HCEC 1CT (cell line): ENCODE measurements around the gene MMP3.

ENCODE experiments used
- DNase-seq: peaks from one replicate; pipeline ENCODE4 v3.0.0-alpha.2; 2017

MMP3 gene

DNA sequence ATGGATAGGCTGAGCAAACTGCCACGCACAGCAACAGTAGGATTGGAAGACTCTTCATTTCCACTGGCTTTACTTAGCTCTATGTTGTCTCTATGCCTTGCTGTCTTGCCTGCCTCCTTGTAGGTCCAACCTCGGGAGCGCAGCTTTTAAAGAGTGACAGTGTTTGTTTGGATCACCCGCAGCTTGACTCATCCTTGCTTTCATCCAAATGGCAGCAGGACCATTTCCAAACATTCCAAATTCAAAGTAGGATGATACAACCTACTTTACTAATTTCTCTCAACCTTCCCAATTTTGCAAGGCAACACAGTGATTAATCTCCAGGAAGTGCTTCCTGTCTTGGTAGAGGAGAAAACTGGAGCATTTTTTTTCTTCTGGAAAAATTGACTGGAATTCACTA, at the start of gene MMP3:
Gene MMP3 (minus strand): TSS at position 121 of the 400 bp plus-strand sequence. CDS start 63 bp downstream, at position 58.
- DNase-seq, result peak; percentile 75

DNA sequence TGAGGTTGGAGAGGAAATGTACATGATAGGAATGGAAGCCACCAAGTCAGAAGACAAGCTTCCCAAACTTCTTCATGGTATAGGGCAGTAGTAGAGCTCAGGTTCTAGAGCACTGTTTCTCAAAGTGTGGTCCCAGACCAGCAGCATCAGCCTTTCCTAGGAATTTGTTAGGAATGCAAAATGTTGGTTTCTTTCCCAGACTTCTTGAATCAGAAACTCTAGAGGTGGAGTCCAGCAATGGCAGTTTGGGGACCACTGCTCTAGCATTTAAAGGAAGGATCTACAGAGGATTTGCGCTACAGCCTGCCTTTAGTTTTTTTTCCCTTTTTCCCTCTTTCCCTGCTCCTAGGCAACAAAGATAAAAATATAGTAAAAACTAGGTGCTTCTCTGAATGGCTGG, 48.3 kb upstream of the MMP3 start:
- no peak for DNase-seq

DNA sequence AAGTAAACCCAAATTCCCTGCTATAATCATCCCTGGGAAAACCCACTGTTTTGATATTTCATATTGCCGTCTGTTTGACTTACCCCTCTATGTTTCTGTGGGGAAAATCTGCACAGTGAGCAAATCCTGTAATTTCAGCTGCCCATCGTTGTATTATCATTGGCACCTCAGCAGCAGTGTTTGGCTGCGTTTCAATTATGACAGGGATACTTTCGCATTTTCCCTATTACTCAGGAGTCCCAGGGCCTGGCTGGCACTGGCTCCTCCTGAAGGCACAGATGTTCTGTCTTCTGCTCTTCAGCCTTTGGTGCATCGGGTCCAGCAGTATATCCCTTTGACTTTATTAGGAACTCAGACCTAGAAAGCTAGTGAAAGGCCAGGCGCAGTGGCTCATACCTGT, 43.6 kb upstream of the MMP3 start:
- no peak for DNase-seq

DNA sequence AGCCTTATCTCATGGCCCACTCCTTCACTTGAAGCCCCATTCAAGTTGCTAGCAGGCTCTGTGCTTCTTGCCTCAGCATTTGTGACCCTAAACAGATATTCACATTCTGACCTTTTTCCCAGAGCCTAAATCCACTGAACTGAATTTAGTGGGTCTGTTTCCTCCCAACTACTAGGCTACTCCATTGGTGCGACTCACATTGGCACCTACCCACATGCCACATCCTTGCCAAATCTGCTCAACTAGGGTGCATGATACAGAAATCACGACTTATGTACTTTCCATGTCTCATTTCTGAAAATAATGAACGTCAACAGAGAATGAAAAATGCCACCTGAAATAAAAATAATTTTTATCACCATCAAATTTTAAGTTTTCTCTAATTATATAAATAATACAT, 39.7 kb upstream of the MMP3 start:
- DNase-seq, result no peak

DNA sequence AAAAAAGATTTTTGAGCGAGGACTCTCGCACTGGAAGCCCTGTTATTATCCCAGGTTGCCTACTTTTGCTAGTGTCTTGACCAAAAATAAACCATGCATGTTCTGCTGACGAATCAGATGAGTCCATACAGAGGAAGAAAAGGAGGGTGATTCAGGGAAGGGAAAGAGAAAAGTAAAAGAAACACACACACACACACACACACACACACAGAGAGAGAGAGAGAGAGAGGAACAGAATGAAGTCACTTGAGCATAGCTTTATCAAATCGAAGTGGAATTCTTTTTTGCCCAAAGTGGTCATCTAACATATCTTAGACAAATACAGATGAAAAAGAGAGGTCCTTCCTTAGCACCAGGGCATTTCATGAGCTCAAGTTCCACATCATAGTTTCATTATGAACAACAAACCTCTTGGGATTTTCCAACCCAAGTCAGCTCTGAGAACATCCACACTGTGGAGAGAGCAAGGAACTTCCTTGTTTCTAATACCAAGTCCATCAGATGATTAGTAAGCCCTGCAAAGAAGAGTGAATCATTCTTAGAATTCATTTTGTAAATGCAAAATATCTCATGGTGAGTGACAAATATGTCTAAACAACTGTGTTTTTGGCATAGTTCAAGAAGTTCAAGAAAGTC, 39.1 kb upstream of the MMP3 start:
- DNase-seq, result peak; percentile 25

DNA sequence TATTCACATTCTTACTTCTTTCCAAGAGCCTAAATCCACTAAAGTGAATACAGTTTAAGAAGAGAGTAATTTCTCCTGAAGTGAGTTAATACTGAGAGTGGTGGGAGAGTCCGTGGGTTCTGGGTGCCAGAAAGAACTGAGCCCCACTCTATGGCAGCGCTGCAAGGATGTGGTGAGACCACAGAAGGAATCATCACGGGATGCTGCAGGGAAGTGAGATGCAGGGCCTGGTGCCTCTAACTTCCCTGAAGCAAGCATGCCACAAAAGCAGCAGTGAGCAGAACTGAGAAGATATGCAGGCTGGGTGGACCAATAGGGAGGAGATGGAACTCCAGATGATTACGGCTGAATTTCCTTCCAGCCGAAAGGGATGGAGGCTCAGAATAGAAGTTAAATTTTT, 36.4 kb upstream of the MMP3 start:
- DNase-seq, result no peak

DNA sequence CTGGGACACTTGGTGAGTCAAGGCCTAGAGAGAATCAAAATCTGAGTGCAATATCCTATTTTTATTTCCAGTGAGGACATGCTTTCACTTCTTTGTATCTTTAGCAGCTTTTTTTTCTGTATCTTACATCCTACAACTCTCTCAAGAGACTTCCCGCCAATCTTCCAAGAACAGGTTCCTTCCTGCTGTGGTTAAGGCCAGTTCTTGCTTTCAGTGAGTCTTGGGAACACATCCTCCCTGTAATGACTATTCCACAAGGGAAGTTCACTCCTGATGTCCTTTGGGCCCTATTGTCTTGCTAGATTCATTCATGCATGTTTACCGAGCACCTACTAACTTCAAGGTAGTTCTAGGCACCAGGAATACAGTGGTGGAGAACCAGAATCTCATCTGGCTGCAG, 35.2 kb upstream of the MMP3 start:
- DNase-seq, result no peak

DNA sequence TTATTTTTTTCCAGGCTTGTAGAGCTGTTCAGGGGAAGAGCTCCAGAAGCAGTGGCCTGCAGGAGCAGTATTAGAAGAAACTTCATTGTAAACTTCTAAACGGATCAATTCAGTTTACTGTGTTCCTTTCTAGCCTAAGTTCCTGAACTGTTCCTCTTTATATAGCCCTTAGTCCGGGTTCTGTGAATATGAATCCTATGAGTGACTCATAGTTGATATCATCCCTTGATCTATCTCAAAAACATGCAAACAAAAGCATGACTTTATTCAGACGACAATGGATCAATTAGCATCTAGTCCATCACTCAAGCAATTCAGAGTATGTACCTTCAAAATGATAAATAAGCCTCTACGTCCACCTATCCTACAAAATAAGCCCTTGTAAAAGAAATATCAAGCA, 31.4 kb upstream of the MMP3 start, which contains the start of gene MMP12:
Gene MMP12 (minus strand): TSS at position 131 of the 400 bp plus-strand sequence. CDS start 45 bp downstream, at position 86.
- DNase-seq, result peak; percentile 34

DNA sequence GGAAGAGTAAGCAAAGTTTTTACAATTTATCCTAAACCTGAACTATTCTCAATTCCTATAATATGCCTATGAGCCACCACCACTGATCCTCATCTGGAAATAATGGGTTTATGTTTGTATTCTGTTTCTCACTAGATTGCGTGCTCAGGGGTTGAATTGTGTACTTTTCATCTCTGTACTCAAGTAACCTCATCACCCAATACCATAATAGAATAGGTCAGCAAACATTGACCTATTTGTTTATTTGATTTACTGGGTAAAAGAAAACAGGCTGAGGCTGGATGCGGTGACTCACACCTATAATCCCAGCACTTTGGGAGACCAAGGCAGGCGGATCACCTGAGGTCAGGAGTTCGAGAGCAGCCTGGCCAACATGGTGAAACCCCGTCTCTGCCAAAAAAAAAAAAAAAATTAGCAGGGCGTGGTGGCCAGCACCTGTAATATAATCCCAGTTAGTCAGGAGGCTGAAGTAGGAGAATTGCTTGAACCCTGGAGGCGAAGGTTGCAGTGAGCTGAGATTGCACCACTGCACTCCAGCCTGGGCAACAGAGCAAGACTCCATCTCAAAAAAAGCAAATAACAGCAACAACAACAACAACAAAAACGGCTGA, 26.1 kb upstream of the MMP3 start:
- peak; percentile 33 for DNase-seq

DNA sequence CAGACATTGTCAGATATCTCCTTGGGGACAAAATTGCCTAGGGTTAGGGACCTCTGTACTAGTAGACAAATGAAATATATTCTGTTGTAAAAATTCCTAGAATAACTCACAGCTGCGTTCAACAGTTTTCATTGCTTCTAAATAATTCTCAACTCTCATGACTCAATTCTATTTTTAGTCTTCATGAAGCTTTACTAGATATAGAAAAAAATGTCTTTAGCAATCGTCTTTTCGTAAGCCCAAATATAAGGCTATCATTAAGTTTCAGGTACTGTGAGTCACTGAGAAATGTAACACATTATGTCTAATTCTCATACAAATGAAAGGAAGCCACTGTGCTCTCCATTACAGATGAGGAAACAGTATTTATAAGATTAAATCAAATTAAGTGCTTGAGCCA, 24.9 kb upstream of the MMP3 start:
- peak; percentile 74 for DNase-seq

DNA sequence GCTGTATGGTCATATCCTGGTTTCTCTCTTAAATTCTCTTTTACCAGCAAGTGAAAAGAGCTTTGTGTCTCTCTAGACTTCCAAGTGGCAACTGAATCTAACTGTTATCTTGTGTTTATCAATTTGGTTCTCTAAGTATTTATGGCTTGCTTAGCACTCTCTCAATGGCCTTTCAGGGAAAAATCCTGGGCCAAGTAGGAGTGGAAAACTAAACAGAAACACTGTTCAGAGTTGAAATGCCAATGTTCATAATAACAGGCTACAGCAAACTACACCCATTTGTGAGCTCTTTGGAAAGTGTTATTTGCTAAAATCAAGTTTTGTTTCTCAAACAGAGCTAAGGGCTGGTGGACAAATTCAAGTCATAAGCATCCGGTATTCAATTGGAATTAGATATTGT, 21.3 kb upstream of the MMP3 start:
- DNase-seq, result no peak

DNA sequence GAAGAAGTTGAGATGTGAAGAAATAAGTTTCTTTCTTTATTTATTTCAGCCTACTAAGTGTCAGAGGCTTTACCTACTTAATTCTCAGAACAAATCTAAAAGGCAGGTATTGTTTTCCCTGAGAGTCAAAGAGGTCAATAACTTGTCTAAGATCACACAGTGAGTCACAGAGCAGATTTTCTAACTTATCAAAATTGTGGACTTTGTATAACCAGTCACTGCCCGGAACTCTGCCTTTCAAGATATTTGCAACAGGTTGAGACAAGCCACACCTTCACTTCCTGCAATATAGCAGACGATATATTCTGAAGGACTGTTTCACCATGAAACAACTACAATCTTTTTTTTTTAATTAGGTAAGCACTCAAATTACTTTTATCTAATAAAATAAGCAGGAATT, 10.5 kb upstream of the MMP3 start:
- DNase-seq, result no peak

DNA sequence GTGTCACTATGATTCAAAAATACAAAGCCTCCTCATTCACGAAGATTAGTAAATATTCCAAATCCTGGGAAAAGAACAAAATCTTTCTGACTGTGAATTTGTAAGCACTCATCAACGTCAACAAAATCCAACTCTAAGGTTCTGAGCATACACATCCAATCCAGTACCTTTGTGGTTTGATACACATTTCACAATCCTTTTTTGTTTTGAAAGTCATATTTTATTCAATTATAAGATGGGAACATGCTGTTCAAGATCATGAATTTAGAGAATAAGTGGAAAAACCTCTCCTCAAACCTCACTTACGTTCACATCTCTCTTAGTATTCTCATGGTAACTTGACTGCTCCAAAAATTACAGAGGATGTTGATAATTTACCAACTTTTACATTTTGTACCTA, 9.6 kb upstream of the MMP3 start:
- no peak for DNase-seq

DNA sequence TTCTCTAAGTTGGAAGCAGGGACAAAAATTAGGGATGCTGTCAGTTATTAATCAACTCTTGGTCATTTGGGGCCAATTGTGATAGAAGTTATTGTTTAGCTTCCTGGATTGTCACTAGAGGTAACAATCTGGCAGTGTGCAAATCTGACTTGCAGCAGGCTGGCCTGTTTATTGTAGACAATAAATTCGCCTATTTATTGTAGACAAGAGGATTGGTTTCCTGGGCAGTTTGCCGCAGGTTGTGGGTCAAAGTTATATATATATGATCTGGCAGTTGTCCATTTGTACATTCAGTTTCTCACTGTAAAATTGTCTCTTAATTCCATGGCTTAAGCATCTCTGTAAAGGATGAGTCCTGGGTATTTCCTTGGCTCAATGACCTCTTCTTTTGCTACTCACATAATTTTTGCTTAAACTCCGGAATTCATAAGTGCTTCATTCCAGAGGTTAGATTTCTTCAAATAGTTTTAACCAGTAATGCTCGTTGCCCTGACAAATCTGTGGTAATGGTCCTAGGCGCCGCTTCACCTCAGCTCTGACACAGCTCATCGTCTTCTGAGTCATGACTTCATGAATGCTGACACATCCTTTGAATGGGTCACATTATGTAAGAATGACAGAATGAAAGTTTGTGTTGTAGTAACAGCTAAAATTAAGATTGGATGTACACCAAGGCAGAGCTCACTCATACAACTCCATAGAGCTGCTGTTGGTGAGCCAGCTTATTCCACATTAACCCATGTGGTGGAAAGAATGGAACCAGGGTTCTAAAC, 7.8 kb upstream of the MMP3 start:
- peak; percentile 85 for DNase-seq

DNA sequence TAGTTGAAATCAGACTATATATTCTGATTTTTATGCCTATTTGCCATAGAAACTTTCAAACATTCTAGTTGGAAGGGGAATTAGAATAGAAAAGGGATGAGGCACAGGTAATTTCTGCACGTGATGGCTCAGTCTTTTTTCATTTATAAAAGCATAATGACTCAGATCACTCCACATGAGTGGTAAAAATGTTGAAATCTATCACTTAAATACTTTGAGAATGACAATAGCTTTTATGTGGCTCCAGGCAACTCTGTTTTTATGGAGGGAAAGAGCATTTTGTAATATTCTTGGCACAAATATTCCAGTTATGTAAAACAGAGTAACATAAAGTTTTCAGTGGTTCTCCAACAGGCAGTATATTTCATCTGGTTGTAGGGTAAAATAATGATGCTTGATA, 5.9 kb upstream of the MMP3 start:
- peak; percentile 76 for DNase-seq

DNA sequence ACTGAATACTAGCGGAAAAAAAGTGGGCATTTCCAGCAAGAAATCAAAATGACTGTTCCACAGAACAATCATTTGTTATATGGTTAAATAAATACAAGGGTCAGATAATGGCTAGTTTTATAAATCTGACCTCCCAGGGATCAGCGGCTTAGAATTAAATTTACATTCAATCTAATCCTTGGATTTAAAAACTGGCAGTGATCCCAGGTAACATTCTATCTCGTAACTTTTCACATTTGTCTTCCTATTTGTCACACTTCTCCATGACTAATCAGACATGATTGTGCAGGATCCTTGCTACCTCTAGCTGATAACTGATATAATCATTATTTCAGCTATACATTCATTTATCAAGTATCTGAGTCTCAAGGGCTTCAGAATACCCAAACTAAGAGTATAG, 2.9 kb upstream of the MMP3 start:
- DNase-seq, result peak; percentile 68

DNA sequence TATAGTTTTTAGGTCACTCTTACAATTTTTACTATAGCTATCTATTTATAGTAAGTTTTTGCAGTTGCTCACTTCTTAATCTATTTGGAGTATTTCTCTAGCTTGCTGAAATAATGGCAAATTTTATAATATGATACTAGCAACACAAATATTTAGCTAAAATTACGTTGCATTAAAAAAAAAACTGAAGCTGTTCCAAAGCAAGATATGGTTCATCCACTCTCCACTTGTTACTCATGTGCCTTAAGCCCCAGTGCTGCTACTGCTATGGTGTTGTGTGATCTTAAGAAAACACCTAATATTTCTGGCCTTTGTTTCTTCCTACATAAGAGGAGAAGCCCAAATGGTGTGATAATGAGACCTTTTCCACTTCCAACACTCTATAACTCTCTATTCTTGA, 479 bp downstream of the MMP3 start:
- no peak for DNase-seq

DNA sequence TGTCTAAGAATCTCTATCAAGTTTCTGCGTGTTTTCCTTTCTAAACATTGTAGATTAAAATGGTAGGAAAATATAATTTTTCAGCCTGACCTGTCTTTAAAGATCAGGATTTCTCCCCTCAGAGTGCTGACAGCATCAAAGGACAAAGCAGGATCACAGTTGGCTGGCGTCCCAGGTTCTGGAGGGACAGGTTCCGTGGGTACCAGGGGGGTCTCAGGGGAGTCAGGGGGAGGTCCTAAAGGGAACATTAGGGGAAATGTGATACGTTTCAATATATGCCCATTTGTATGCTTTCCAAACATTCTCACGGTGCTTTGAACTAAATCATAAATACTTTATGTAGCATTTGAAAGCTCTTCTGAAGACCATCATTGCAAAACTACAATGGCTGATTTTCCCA, 3.4 kb downstream of the MMP3 start:
- no peak for DNase-seq

DNA sequence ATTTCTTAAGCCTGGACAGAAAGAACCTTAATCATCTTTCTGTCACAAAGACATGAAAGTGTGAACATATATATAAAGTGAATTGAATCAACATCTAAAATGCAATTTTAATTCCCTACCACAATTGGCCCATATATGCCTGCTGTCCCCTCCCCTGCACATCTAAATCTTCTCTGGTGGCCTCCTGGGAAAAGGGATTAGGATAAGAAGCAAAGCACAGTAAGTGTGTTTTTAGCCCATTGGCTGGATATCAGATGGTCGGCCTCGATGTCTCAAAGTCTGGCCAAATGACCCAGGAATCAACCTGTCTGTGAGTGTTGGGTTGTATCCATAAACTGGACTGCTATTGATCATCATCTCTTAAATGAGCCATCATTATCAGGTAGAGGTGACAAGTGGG, 5.8 kb downstream of the MMP3 start:
- no peak for DNase-seq

DNA sequence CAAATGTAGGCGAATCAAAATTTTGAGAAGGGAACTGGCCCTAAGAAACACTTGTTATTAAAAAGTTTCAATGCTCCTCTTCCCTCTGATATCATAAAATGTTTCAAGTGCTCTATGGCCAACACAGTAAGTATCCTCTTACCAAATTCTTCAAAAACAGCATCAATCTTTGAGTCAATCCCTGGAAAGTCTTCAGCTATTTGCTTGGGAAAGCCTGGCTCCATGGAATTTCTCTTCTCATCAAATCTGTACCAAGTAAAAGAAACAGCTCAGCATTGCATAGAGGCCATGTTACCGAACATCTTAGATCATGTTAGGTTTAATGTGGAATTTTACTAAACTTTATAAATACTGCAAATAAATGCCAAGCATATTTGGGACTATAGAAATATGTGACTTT, 6.3 kb downstream of the MMP3 start:
- no peak for DNase-seq

DNA sequence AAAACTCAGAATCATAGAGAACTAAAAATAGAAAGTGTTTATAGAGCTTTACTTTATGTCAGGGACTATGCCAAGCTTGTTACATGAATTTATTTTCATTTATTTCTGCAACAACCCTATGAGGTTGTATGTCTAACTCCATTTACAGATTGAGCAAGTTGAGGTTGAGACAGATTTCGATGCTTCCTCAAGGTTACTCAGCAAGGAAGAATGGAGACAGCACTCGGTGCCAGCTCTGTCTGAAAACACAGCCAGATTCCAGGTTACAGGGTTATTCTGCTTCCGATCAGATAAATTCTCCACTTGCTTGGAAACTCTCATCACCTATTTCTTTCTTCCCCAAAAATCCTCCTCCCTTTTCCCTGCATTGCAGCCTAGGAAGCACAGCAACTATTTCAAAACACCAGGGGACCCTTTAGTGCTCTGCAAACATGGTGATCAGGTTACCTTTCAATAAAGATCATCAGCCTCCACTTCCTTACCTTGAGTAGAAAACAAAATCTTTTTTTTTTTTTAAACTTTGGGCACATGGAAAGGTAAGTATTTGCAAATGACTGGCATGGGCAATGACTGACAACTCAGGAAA, 7.0 kb downstream of the MMP3 start:
- peak; percentile 70 for DNase-seq

DNA sequence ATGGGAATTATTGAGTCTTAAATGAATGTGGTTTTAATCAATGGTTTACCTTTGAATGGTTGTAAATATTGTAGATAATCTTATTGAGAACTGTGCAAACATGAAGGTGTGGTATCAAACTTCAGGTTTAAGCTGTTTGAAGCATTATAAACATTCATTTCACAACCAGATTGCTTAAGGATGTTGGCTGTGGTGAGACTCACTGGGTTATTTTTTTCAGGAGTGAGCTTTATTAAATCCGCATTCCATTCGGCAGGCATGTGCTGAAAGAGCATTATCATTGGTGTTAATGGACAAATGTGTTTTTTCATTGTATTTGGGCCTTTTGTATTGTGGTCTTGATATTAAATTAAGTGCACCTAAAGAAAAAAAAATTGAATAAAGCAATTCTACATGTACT, 9.7 kb downstream of the MMP3 start:
- no peak for DNase-seq

DNA sequence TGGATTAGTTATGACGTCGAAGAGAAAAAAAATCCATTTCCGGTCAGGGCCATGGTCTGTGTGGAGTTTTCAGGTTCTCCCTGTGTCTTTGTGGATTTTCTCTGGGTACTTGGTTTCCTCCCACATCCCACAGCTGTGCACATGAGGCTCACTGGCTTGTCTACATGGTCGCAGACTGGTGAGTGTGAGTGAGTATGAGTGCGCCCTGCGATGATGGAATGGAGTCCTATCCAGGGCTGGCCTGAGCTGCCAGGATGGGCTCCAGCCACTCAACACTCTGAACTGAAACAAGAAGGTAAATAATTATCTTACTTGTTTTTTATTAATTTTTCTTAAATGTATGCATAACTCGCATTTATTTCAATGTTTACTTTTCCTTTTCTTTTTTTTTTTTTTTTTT, 10.8 kb downstream of the MMP3 start:
- DNase-seq, result no peak
